GM21447 (cell line): Measurements from ENCODE around the gene ADAMTS7.
"Not testable (repeated sequence)": the region's sequence is repeated elsewhere in the genome, so short reads cannot be mapped to it uniquely, and the experiment has no call there.

Experiments used
- ATAC-seq: cut with Tn5 transposase; IDR thresholded peaks from one replicate; pipeline ENCODE4 v1.9.1; 2021; ENCODE audit not compliant: unreplicated experiment

The ADAMTS7 gene

DNA sequence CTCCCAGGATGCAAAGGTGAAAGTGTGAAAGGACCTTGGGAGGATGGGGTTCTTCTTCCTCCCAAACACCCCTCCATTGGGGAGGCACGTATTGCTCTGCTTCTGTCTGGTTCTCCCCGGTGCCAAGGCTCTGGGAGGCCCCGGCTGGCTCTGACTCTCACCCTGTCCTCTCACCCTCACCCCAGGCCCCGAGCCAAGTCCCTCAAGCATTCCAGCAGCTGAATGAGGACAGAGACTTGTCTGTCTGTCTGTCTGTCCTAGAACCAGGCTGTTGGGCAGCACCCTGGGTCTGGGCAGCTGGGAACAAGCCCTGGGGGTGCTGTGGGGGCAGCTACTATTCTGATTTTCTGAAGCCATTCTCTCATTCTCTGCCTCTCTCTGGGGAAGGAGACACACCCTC lies 29.9 kb downstream of the ADAMTS7 start:
- not testable (repeated sequence) for ATAC-seq

GRCh38 chr15:78779975-78780374 lies 31.3 kb downstream of the ADAMTS7 start:
- ATAC-seq: not testable (repeated sequence)

DNA sequence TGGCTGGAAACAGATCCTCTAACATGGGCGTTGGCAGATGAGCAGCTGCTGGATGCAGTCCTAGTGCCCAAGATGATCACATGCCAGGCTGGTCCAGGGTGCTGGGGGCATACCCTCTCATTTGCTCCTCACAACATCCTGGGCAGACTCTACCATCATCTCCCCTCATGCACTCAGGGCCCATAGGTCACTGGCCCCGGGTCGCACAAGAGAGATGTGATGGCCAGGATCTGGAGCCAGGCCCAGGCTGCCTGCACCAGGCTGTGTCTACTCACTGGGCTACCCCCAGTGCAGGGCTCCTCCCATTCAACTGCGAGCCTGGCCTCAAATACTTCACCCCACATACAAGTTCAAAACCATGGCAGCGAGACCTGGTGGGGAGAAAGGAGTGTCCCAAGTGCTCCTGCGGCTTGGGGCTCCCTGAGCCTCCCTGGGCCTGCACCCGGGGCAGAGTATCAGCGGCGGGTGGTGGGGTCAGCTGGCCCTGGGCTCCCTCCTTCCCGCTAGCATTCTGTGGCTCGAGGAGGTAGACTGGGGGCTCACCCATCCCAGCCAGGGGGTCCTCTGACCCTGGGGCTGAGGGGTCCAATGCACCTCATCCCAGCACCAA lies 32.0 kb downstream of the ADAMTS7 start:
- not testable (repeated sequence) for ATAC-seq

- ATAC-seq: no peak
These were observed 32.8 kb downstream of the ADAMTS7 start for GRCh38 chr15:78778422-78778821.

DNA sequence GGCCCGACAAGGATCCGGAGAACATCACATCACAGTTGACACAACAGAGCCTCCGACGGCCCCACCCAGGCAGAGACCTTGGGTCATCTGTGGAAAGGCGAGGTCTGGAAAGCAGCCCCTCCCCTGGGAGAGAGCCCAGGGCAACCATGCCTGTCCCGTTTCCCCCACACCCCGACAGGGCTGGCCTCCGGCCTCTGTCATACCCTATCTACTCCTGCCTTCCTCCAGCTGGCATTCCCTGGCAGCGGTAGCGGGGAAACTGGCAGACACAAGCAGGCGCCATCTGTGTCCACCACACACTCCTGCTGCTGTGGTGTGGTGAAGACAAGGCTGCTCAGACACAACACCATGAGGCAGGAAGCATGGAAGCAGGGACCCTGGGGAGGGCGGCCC lies 33.3 kb downstream of the ADAMTS7 start:
- not testable (repeated sequence) for ATAC-seq

DNA sequence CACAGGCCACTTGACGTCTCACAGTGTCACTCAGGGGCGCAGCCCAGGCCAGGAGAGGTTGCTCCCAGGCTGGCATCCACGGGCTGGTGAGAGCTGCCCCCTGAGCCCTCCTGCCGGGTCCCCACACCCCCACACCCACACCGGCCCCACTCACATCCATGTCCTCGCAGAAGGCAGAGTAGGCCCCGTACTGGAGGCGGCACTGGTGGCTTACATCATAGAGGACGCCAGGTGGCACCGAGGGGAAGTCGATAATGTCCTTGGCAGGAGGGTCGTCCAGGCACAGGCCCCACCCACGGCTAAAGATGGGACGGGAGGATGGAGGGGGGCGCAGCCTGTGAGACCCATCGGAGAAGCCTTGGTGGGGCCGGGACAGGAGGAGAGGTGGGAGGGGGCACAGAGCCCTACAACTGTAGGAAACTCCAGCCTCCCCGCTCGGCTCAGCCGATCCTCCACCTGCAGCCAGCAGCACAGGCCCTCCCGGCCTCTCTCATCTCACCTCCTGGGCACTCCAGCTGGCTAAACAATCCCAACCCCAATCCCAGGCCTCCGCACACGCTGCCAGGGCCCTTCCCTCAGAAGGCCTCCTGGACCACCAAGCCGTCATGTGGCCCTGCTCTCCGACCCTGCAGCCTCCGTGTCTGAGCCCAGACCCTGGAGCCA lies 33.8 kb downstream of the ADAMTS7 start:
- ATAC-seq: not testable (repeated sequence)

DNA sequence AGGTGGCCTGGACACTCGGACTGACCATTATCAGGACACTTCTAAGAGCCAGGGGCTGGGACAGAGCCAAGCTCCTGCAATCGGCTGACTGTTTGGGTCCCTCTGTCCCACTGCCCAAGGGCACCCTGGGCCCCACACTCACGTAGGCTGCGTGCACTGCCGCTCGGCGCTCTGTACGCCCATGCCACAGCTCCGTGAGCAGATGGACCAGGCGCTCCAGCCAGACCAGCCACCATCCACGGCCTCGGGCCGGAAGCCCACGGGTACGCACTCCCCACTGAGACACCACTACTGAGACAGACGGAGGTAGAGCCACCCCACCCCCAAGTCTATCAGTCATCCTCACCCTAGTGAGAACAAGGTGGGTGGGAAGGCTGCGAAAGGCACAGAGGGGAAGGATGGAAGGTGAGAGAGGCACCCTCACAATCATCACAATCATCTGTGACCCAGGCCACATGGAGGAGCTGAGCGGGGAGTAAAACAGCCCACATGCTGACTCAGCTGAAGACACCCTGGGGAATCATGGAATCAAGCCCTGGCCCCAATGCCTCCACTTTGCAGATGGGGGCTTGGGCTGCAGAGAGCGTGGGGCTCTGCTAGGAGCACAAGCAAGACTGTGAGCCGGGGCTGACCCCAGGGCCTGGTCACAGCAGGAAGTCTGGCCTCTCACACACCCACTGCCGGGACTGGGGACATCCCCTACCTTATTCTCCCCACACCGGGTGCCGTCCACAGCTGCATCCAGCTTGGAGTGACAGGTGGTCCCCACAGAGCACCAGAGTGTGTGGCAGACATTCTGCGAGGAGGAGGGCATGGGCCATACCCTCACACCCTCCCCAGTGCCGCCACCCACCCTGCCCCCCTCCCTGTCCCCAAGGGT lies 35.0 kb downstream of the ADAMTS7 start:
- not testable (repeated sequence) for ATAC-seq

DNA sequence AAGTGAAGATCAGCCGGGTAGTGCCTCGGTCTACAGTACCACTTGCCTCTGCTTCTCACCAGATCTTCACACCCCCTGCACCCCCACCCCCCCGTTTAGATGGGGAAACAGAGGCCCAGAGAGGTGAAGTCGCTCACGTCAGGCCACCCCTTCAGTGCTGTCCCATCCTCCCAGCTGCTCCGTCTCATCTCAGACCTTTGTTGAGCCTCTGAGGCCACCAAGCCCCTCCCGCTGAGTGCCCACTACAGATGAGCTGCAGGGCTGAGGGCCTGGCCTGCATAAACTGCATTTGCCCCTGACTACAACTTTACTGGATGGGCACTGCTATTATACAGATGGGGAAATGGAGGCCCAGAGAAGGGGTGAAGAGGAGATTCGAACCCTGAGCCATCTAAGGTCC lies 35.8 kb downstream of the ADAMTS7 start:
- ATAC-seq: no peak

- not testable (repeated sequence) for ATAC-seq
These were observed 36.7 kb downstream of the ADAMTS7 start for GRCh38 chr15:78774451-78774990.

GRCh38 chr15:78773765-78774450 lies 37.4 kb downstream of the ADAMTS7 start:
- not testable (repeated sequence) for ATAC-seq

GRCh38 chr15:78772738-78773137 lies 38.5 kb downstream of the ADAMTS7 start:
- no peak for ATAC-seq

- not testable (repeated sequence) for ATAC-seq
These were observed 39.7 kb downstream of the ADAMTS7 start for GRCh38 chr15:78771436-78772000.

DNA sequence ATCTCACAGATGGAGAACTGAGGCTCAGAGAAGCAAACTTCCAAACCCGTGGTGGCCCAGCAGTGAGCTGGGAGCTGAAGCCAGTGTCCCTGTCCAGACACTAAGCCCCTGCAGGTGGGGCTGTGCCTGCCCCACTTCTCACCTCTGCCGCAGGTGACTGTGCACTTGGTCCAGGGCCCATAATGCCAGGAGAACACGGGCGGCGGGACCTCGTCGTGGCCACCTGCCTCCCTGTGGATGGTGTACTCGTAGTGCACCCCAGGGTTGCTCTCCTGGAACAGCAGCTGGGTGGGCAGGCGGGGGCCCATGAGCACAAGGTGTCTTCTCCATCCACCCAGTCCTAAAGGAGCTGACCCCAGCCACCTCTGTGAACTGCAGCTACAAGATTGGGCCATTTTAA lies 40.2 kb downstream of the ADAMTS7 start:
- ATAC-seq: not testable (repeated sequence)

DNA sequence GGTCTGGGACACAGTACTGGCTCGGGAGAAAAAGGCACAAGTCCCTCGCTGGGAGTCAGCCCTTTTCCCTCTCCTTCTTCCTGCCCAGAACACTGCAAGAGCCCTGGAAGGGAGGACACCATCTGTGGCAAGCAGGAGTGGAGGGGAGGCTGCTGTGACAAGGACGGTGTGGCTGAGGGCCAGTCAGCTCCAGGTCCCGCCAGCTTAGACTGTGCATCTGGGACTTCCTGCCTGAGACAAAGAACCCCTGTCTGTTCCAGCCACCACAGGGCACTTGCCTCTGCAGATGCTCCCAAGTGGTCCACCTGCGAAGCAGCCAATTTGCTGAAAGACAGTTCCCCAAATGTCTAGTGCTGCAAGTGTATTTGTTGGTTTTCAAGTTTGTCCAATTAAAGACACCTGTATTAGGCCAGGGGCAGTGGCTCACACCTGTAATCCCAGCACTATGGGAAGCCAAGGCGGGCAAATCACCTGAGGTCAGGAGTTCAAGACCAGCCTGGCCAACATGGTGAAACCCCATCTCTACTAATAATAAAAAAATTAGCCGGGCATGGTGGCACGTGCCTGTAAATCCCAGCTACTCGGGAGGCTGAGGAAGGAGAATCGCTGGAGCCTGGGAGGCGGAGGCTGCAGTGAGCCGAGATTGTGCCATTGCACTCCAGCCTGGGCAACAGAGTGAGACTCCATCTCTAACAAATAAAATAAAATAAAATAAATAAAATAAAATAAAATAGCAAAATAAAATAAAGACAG lies 41.6 kb downstream of the ADAMTS7 start:
- not testable (repeated sequence) for ATAC-seq

DNA sequence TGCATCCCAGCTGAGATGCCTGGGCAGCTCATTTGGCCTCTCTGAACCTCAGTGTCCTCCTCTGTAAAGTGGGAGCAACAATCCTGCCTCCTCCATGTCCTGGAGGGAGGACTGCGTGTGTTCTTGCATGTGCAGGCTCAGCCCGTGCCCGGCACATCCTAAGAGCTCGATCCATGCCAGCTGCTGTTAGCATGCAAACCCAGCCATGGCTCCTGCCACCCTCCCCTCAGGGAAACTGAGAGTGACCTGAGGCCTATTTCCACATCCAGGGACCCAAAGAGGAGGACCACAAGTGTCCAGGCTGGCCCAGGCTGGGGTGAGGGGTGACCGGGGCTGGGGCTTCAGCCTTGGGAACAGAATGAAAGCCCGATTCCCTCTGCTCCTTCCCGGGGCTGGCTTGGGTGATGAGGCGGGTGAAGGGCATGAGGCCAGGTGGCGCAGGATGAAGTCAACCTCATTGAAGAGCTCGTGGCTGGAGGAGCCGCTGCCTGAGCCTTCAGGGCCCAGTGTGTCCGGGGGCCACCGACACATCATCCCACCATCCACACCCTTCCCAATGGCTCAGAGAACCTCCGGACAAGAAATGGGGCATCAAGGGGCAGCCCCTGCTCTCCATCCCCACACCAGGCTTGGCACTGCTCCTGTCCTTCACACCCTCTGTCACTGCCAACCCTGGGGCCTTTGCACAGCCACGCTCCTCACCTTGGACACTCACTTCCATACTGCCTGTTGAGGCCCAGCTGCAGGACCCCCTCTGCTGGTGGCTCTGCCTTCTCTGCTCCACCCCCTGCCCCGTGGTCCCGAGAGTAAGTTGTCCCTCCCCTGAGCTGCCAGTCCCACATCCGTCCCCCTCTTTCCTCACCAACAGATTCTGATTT lies 42.5 kb downstream of the ADAMTS7 start:
- no peak for ATAC-seq

GRCh38 chr15:78768096-78768495 lies 43.2 kb downstream of the ADAMTS7 start:
- no peak for ATAC-seq

GRCh38 chr15:78767331-78767951 lies 43.8 kb downstream of the ADAMTS7 start:
- ATAC-seq: no peak

GRCh38 chr15:78766641-78767071 lies 44.6 kb downstream of the ADAMTS7 start:
- ATAC-seq: not testable (repeated sequence)
